H1 (cell line): Measurements from ENCODE around the gene TAS2R39. TPM values are rescaled to one million over a fixed set of nuclear protein-coding genes. Genes with fewer than 3 reads are reported as not detected.

Experiments
- CTCF ChIA-PET: fragments of 300-600 bp; sonication (Branson Sonifier 250); formaldehyde crosslinking; loops from one replicate; lab custom pipeline; 2021; ENCODE audit not compliant: partially characterized antibody; lab: Charles Lee
- POLR2A ChIA-PET: fragments of 300-600 bp; sonication (Branson Sonifier 250); formaldehyde crosslinking; loops from one replicate; lab custom pipeline; 2021; ENCODE audit warnings: inconsistent platforms; ENCODE audit not compliant: partially characterized antibody; lab: Charles Lee
- DNase-seq, 2 experiments: peaks; one replicate each; pipeline versions ENCODE4 v3.0.0 to v3.0.0-alpha.2; 2010 to 2022; ENCODE audit warnings: low spot score in 2 of 2, low read depth in 1 of 2, mixed read lengths in 1 of 2
- FAIRE-seq: peaks from 2 replicates; lab custom pipeline; 2011; peaks lifted over from hg19 to GRCh38; lab: Jason Lieb, UNC
- H2AFZ ChIP-seq: 2 replicates; pipeline ENCODE4 v1.8.1; 2012; ENCODE audit warnings: low read length, inconsistent platforms
- H2AK5ac ChIP-seq: 2 replicates; pipeline ENCODE4 v1.6.1; 2013; ENCODE audit warnings: low read depth, low read length
- H2BK120ac ChIP-seq: replicated peaks from 2 replicates; pipeline ENCODE3; 2013; ENCODE audit warnings: low read depth, low read length, inconsistent platforms
- H2BK12ac ChIP-seq: 2 replicates; pipeline ENCODE4 v1.6.1; 2013; ENCODE audit warnings: low read depth, low read length
- H2BK15ac ChIP-seq: 2 replicates; pipeline ENCODE4 v1.6.1; 2013; ENCODE audit warnings: low read length
- H2BK20ac ChIP-seq: 2 replicates; pipeline ENCODE4 v1.6.1; 2013; ENCODE audit warnings: low read length
- H2BK5ac ChIP-seq: 2 replicates; pipeline ENCODE4 v1.6.1; 2013; ENCODE audit warnings: low read depth, low read length
- H3K14ac ChIP-seq: 2 replicates; pipeline ENCODE4 v1.6.1; 2013; ENCODE audit warnings: inconsistent platforms; ENCODE audit not compliant: insufficient read length
- H3K18ac ChIP-seq: 2 replicates; pipeline ENCODE4 v1.6.1; 2013; ENCODE audit warnings: low read length; ENCODE audit errors: extremely low read depth
- H3K23ac ChIP-seq: 2 replicates; pipeline ENCODE4 v1.6.1; 2013; ENCODE audit warnings: inconsistent platforms; ENCODE audit not compliant: insufficient read length
- H3K23me2 ChIP-seq: 2 replicates; pipeline ENCODE4 v1.6.1; 2013; ENCODE audit warnings: low read depth, low read length
- H3K27ac ChIP-seq: 2 replicates; pipeline ENCODE4 v1.6.1; 2011; ENCODE audit warnings: low read depth, low read length, inconsistent platforms
- H3K27me3 ChIP-seq, 4 experiments: replicated peaks in 1 of 4; 1 replicate in 1 of 4; 2 replicates in 3 of 4; pipeline versions ENCODE4 v1.6.1 to v1.8.1; 2011 to 2013; ENCODE audit warnings: low read length in 3 of 4, mild to moderate bottlenecking in 3 of 4, inconsistent platforms in 2 of 4, mixed read lengths in 2 of 4, moderate library complexity in 1 of 4; ENCODE audit not compliant: control insufficient read depth in 3 of 4, insufficient read depth in 3 of 4; ENCODE audit errors: extremely low read depth in 1 of 4
- H3K36me3 ChIP-seq, 4 experiments: 2 replicates each; pipeline versions ENCODE4 v1.6.1 to v1.8.1; 2011 to 2013; ENCODE audit warnings: mild to moderate bottlenecking in 4 of 4, low read length in 3 of 4, moderate library complexity in 2 of 4, control low read depth in 1 of 4, inconsistent platforms in 1 of 4; ENCODE audit not compliant: insufficient read depth in 4 of 4, control insufficient read depth in 2 of 4
- H3K4ac ChIP-seq: replicated peaks from 2 replicates; pipeline ENCODE3; 2013; ENCODE audit warnings: low read length, low read depth, mixed read lengths, inconsistent platforms; ENCODE audit not compliant: insufficient read length
- H3K4me1 ChIP-seq, 4 experiments: replicated peaks in 1 of 4; 1 replicate in 1 of 4; 2 replicates in 3 of 4; pipeline versions ENCODE4 v1.6.1 to v1.8.1; 2011 to 2013; ENCODE audit warnings: low read length in 3 of 4, inconsistent platforms in 2 of 4, mixed read lengths in 1 of 4; ENCODE audit not compliant: insufficient read depth in 4 of 4, control insufficient read depth in 3 of 4
- H3K4me2 ChIP-seq, 2 experiments: 2 replicates each; pipeline versions ENCODE4 v1.6.1 to v1.8.1; 2011 to 2013; ENCODE audit warnings: low read depth in 2 of 2, low read length in 2 of 2, control low read depth in 1 of 2, inconsistent platforms in 1 of 2, mild to moderate bottlenecking in 1 of 2; ENCODE audit not compliant: insufficient read depth in 1 of 2
- H3K4me3 ChIP-seq, 4 experiments: fragments of 200-600, 300-600 bp in 1 of 4; sonication (generic), shearing (Covaris generic), sonication (Bioruptor Twin) in 1 of 4; 2 replicates each; pipeline versions ENCODE4 v1.5.1 to v1.8.1; 2011 to 2016; ENCODE audit warnings: low read length in 4 of 4, low read depth in 3 of 4, control low read depth in 2 of 4, inconsistent platforms in 2 of 4, mild to moderate bottlenecking in 2 of 4, mixed read lengths in 1 of 4, moderate library complexity in 1 of 4; ENCODE audit not compliant: insufficient read depth in 2 of 4; ENCODE audit errors: extremely low read depth in 1 of 4
- H3K56ac ChIP-seq: replicated peaks from 2 replicates; pipeline ENCODE3; 2013; ENCODE audit warnings: low read depth, mild to moderate bottlenecking, mixed read lengths, low read length, inconsistent platforms; ENCODE audit not compliant: insufficient read length
- H3K79me1 ChIP-seq: 2 replicates; pipeline ENCODE4 v1.6.1; 2013; ENCODE audit warnings: low read depth, low read length, control low read depth
- H3K79me2 ChIP-seq, 2 experiments: 2 replicates each; pipeline versions ENCODE4 v1.6.1 to v1.8.1; 2012 to 2013; ENCODE audit warnings: low read length in 2 of 2, mild to moderate bottlenecking in 2 of 2, inconsistent platforms in 1 of 2; ENCODE audit not compliant: insufficient read depth in 2 of 2, control insufficient read depth in 1 of 2
- H3K9ac ChIP-seq, 4 experiments: replicated peaks in 1 of 4; 1 replicate in 1 of 4; 2 replicates in 3 of 4; pipeline versions ENCODE4 v1.6.1 to v1.8.1; 2011 to 2013; ENCODE audit warnings: low read depth in 3 of 4, low read length in 3 of 4, control low read depth in 2 of 4, mild to moderate bottlenecking in 2 of 4, moderate library complexity in 2 of 4, inconsistent platforms in 1 of 4; ENCODE audit errors: extremely low read depth in 1 of 4
- H3K9me3 ChIP-seq, 2 experiments: 2 replicates each; pipeline versions ENCODE4 v1.6.1 to v1.8.1; 2012 to 2013; ENCODE audit warnings: mild to moderate bottlenecking in 2 of 2, moderate library complexity in 2 of 2, control low read depth in 1 of 2, inconsistent platforms in 1 of 2, low read depth in 1 of 2, low read length in 1 of 2, mixed read lengths in 1 of 2; ENCODE audit not compliant: insufficient read depth in 2 of 2
- H4K20me1 ChIP-seq, 2 experiments: replicated peaks in 1 of 2; 2 replicates each; pipeline versions ENCODE3 to v1.8.1; 2011 to 2013; ENCODE audit warnings: inconsistent platforms in 2 of 2, low read length in 2 of 2, mild to moderate bottlenecking in 1 of 2; ENCODE audit not compliant: insufficient read depth in 2 of 2, control insufficient read depth in 1 of 2
- H4K5ac ChIP-seq: 2 replicates; pipeline ENCODE4 v1.6.1; 2013; ENCODE audit warnings: low read length, low read depth, mixed read lengths, inconsistent platforms; ENCODE audit not compliant: insufficient read length
- H4K8ac ChIP-seq: 2 replicates; pipeline ENCODE4 v1.8.0; 2013; ENCODE audit warnings: mild to moderate bottlenecking, moderate library complexity, low read length, inconsistent platforms; ENCODE audit not compliant: insufficient read depth; ENCODE audit errors: extremely low read depth
- H4K91ac ChIP-seq: replicated peaks from 2 replicates; pipeline ENCODE3; 2013; ENCODE audit warnings: low read length, mixed read lengths, inconsistent platforms; ENCODE audit not compliant: insufficient read length
- BACH1 ChIP-seq: IDR thresholded peaks from 2 replicates; pipeline ENCODE4 v1.6.1; 2012; ENCODE audit warnings: low read length, improper control_type of control experiment
- CEBPB ChIP-seq: IDR thresholded peaks from 2 replicates; pipeline ENCODE4 v1.6.1; 2012; ENCODE audit warnings: low read depth, low read length
- CHD2 ChIP-seq: IDR thresholded peaks from 2 replicates; pipeline ENCODE4 v1.6.1; 2012; ENCODE audit warnings: low read length, improper control_type of control experiment
- CREB1 ChIP-seq: IDR thresholded peaks from 2 replicates; pipeline ENCODE4 v1.6.1; 2012; ENCODE audit warnings: inconsistent platforms
- EGR1 ChIP-seq: IDR thresholded peaks from 2 replicates; pipeline ENCODE4 v1.6.1; 2011; ENCODE audit warnings: low read depth, low read length, borderline replicate concordance
- JUN ChIP-seq: IDR thresholded peaks from 2 replicates; pipeline ENCODE4 v1.6.1; 2011; ENCODE audit warnings: low read depth, mild to moderate bottlenecking, improper control_type of control experiment, low read length
- KDM5A ChIP-seq: fragments of 200-600 bp; IDR thresholded peaks from 2 replicates; pipeline ENCODE4 v1.7.1; 2012; ENCODE audit warnings: mild to moderate bottlenecking, low read length, inconsistent platforms, mixed read lengths
- NRF1 ChIP-seq: IDR thresholded peaks from 2 replicates; pipeline ENCODE4 v1.6.1; 2011; ENCODE audit warnings: mild to moderate bottlenecking, low read depth, low read length, improper control_type of control experiment
- SAP30 ChIP-seq: fragments of 300-600 bp; sonication (generic); IDR thresholded peaks from 2 replicates; pipeline ENCODE4 v1.7.1; 2012; ENCODE audit warnings: low read length, moderate library complexity, mild to moderate bottlenecking, inconsistent platforms; ENCODE audit not compliant: insufficient read depth, insufficient replicate concordance
- SIRT6 ChIP-seq: IDR thresholded peaks from one replicate; pipeline ENCODE4 v1.7.1; 2012; ENCODE audit warnings: low read length, inconsistent platforms
- SP1 ChIP-seq: IDR thresholded peaks from 2 replicates; pipeline ENCODE4 v1.6.1; 2011; ENCODE audit warnings: low read depth, low read length
- SUZ12 ChIP-seq: fragments of 200-600 bp; sonication (generic); IDR thresholded peaks from 2 replicates; pipeline ENCODE4 v1.6.1; 2012; ENCODE audit warnings: mild to moderate bottlenecking, inconsistent platforms, low read length, moderate library complexity, mixed read lengths
- WGBS, 2 experiments: shearing (Covaris generic) in 1 of 2; methylation state at CpG; one replicate each; pipeline versions ENCODE4 v1.1.6 to v1.1.7; 2013 to 2015; ENCODE audit warnings: low lambda C conversion rate in 2 of 2, mixed read lengths in 2 of 2, inconsistent platforms in 1 of 2, low coverage in 1 of 2, missing lambda C conversion rate in 1 of 2; ENCODE audit not compliant: insufficient replicate concordance in 2 of 2, insufficient coverage in 1 of 2, insufficient read length in 1 of 2; ENCODE audit errors: extremely low coverage in 1 of 2, missing lambda C conversion rate in 1 of 2; 5-methylcytosine and 5-hydroxymethylcytosine counted together
- polyA plus RNA-seq, 7 experiments: library from polyadenylated mRNA; depleted of rRNA in 3 of 7; stranded (reverse) in 5 of 7; unstranded in 2 of 7; fragments of >200 nt in 5 of 7; fragments of 200-250 nt in 2 of 7; gene quantifications; 1 replicate in 5 of 7; 2 replicates in 1 of 7; 4 replicates in 1 of 7; pipeline versions ENCODE4 v1.2.1 to v1.2.3, GENCODE V29; 2011 to 2013; ENCODE audit warnings: missing spikeins in 2 of 7, mixed read lengths in 2 of 7
- total RNA-seq: library from RNA; stranded (reverse); fragmentation: NEBNext Ultra II Directional; extraction: Animal tissue kit (Norgen Biotek cat#: 25700); gene quantifications from 2 replicates; pipeline ENCODE4 v1.2.1, GENCODE V29; 2021
- TF ChIP-seq, protein P1 (sequence below): IDR thresholded peaks from 2 replicates; pipeline ENCODE4 v1.6.1; 2011; ENCODE audit warnings: low read length, improper control_type of control experiment
- TF ChIP-seq, protein P2 (sequence below): IDR thresholded peaks from 2 replicates; pipeline ENCODE4 v1.6.1; 2012; ENCODE audit warnings: inconsistent platforms

Gene TAS2R39
- total and polyA plus RNA-seq, 2 of the 8 experiments (the other 6 are each of a cell fraction or from before 2014, with no cell fraction given): not detected

DNA sequence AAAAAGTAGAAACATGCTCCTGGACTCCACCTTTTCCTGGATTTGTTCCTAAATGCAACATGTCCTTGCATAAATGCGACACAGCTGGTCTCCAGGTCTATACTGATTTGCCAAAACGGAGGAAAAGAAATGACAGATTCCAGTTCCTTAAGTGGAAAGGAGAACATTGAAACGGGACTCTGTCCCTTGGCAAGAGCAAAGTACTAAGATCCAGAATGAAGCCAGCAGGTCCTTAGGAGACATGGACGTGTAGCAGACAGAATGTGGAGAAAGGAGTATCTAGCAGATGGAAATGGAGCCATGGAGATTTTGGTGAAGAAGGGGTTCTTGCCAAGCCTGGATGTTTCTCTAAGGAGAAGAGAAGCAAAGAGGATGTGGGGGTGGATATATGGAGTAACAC lies 35.2 kb upstream of the TAS2R39 start:
- Histone ChIP-seq H2BK20ac (no peak overlapping the region), H3K4me3 (no peak overlapping the region), H2BK12ac (no peak overlapping the region), H3K4me1 (no peaks in the 10 kb centered on the region), H3K14ac (no peak overlapping the region), H3K27ac (no peak overlapping the region), H2BK15ac (no peak overlapping the region), H3K79me1 (no peaks in the 10 kb centered on the region), H3K4me2 (no peak overlapping the region), H3K36me3 (no peaks in the 10 kb centered on the region), H3K23me2 (no peaks in the 10 kb centered on the region), H4K5ac (no peak overlapping the region), H2AFZ (no peak overlapping the region), H3K23ac (no peak overlapping the region), H4K8ac (no peak overlapping the region), H3K9me3 (peaks cover 0 to 4% of the 10 kb centered on the region in 2 experiments; a peak in 1 of 4 replicates), H2AK5ac (no peak overlapping the region), H4K91ac (no peak overlapping the region), H3K18ac (no peak overlapping the region), H3K27me3 (no peaks in the 10 kb centered on the region), H2BK5ac (no peak overlapping the region), H3K79me2 (no peaks in the 10 kb centered on the region), H2BK120ac (no peak overlapping the region)
- FAIRE-seq: no peak
- DNase-seq: no peak
- CTCF ChIA-PET: no interaction called here
- WGBS, 2 experiments: 82% methylated on average over 4 of the region's 4 CpGs; no CpG with 5 or more reads in 1 of the 2 experiments
- TF ChIP-seq SIRT6: no peak
- no peak for TF ChIP-seq JUN
- no peak for TF ChIP-seq SP1
- TF ChIP-seq KDM5A: no peak
- no peak for TF ChIP-seq BACH1
- no peak for TF ChIP-seq SAP30
- no peak for TF ChIP-seq NRF1
- no peak for TF ChIP-seq EGR1
- TF ChIP-seq CHD2: no peak
- TF ChIP-seq, protein P1, sequence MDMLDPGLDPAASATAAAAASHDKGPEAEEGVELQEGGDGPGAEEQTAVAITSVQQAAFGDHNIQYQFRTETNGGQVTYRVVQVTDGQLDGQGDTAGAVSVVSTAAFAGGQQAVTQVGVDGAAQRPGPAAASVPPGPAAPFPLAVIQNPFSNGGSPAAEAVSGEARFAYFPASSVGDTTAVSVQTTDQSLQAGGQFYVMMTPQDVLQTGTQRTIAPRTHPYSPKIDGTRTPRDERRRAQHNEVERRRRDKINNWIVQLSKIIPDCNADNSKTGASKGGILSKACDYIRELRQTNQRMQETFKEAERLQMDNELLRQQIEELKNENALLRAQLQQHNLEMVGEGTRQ: no peak
- no peak for TF ChIP-seq CREB1
- TF ChIP-seq SUZ12: no peak
- TF ChIP-seq, protein P2, sequence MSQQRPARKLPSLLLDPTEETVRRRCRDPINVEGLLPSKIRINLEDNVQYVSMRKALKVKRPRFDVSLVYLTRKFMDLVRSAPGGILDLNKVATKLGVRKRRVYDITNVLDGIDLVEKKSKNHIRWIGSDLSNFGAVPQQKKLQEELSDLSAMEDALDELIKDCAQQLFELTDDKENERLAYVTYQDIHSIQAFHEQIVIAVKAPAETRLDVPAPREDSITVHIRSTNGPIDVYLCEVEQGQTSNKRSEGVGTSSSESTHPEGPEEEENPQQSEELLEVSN: no peak
- TF ChIP-seq CEBPB: no peak
- TF ChIP-seq, all 59 proteins: peak for 0
- H4K20me1 ChIP-seq: no peaks in the 10 kb centered on the region
- POLR2A ChIA-PET: no interaction called here
- no peak overlapping the region for H3K9ac ChIP-seq
- H3K56ac ChIP-seq: no peak overlapping the region
- H3K4ac ChIP-seq: no peak overlapping the region
